ENCODE results near the gene RBM15B. TPM values are rescaled to one million over a fixed set of nuclear protein-coding genes. Genes with fewer than 3 reads are reported as not detected.
"Not testable (repeated sequence)": the region's sequence is repeated elsewhere in the genome, so short reads cannot be mapped to it uniquely, and the experiment has no call there.

Gene RBM15B
- total RNA-seq, 1 donor from 2014 or later: 33.0 TPM

DNA sequence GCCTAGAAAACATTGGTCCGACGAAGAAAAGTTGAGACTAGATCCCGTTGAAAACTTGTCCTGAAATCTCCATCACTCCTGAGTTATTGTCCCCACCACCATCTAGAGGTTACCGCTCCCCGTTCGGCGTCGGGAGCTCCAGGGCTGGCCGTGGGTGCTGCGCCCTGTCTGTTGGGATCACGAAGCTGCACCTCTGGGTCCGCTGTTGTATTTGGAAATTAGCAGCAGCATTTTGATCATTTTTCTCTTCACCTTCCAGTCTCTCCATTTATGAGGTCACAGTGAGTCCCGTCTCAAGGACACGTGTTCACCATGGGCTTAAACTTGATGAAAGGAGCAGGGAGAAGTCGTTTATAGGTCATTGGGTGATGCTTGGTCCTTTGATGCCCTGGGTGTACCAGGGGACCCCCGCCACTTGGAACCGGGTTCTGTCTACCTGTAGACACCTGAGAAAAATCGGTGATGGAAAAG, 5.4 kb upstream of the RBM15B start:
- Histone ChIP-seq H3K36me3 (peaks cover 8 to 20% of the 10 kb centered on the region in 2 donors), H3K27ac (peak overlapping the region; percentile 92 to 98), H3K27me3 (no peaks in the 10 kb centered on the region), H3K4me1 (peaks cover 7 to 34% of the 10 kb centered on the region in 2 donors), H3K4me3 (peak overlapping the region; percentile 92), H3K9me3 (no peaks in the 10 kb centered on the region)
- intact Hi-C loops (cut with DNase I): loop anchor here (1.0 to 10.0 kb wide), 6 partner anchors 45 to 817 kb away; partner anchors contain the start of genes HEMK1, PARP3, RRP9 and TEX264
- peak in 1 of 2 donors; percentile 58 for DNase-seq (ENCODE audit: low spot score in 2 of 2)
- TF ChIP-seq, protein P1, sequence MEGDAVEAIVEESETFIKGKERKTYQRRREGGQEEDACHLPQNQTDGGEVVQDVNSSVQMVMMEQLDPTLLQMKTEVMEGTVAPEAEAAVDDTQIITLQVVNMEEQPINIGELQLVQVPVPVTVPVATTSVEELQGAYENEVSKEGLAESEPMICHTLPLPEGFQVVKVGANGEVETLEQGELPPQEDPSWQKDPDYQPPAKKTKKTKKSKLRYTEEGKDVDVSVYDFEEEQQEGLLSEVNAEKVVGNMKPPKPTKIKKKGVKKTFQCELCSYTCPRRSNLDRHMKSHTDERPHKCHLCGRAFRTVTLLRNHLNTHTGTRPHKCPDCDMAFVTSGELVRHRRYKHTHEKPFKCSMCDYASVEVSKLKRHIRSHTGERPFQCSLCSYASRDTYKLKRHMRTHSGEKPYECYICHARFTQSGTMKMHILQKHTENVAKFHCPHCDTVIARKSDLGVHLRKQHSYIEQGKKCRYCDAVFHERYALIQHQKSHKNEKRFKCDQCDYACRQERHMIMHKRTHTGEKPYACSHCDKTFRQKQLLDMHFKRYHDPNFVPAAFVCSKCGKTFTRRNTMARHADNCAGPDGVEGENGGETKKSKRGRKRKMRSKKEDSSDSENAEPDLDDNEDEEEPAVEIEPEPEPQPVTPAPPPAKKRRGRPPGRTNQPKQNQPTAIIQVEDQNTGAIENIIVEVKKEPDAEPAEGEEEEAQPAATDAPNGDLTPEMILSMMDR (IDR thresholded peaks at IDR 0.05): no peak

DNA sequence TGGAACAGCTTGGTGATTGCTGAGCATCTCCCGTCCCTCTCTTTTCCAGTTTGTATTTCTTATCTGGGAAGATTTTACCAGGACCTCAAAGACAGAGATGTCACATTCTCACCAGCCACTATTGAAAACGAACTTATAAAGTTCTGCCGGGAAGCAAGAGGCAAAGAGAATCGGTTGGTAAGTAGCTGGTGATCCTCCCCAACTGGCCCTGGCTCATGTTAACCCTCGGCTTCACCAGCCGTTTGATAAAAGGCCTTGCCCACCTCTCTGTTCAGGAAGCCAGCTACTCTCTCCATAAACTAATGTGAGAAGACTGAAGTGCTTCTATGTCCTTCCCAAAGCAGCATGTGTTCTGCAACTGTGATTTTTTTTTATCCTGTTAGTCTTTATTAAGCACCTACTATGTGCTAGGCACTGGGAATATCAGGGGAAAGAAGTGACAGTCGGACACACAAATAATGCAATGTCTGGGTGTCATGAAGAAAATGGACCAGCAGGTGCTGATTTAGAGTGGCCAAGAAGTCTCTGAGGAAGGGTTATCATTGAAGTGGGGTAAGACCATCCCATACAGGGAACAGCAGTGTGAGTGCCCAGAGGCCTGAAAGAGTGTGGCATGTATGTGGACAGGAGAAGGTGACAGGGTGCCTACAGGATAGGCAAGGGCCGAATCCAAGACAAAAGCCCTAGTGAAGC, 4.8 kb upstream of the RBM15B start:
- peaks cover 8 to 20% of the 10 kb centered on the region in 2 donors for H3K36me3 ChIP-seq
- peak in 1 of 2 donors; percentile 50 for DNase-seq (ENCODE audit: low spot score in 2 of 2)
- intact Hi-C loops (cut with DNase I): loop anchor here (10.0 kb wide), 1 partner anchor 558 kb away; the partner anchor contains the start of genes PARP3 and RRP9
- H3K4me1 ChIP-seq: peaks cover 8 to 36% of the 10 kb centered on the region in 2 donors
- TF ChIP-seq, protein P1 (IDR thresholded peaks at IDR 0.05): no peak
- H3K9me3 ChIP-seq: no peaks in the 10 kb centered on the region
- H3K27ac ChIP-seq: peak overlapping the region; percentile 92 to 98
- no peaks in the 10 kb centered on the region for H3K27me3 ChIP-seq
- H3K4me3 ChIP-seq: peak overlapping the region; percentile 92

DNA sequence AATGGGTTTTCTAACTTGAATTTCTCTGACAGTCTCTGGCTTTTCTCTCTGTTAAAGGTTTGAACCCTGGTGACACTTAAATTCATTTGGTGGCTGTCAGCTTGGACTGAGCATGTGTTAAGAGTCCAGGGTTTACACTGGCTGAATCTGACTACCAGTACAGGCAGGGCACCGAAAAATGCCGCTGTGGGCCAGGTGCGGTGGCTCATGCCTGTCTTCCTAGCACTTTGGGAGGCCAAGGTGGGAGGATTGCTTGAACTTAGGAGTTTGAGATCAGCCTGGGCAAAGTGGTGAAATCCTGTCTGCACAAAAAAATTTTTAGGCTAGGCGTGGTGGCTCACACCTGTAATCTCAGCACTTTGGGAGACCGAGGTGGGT, 4.2 kb upstream of the RBM15B start:
- peak overlapping the region; percentile 92 for H3K4me3 ChIP-seq
- intact Hi-C loops (cut with DNase I): loop anchor here (10.0 kb wide), 1 partner anchor 558 kb away; the partner anchor contains the start of genes PARP3 and RRP9
- peak in 1 of 2 donors; percentile 42 for DNase-seq (ENCODE audit: low spot score in 2 of 2)
- peaks cover 8 to 37% of the 10 kb centered on the region in 2 donors for H3K4me1 ChIP-seq
- TF ChIP-seq, protein P1 (IDR thresholded peaks at IDR 0.05): no peak
- peaks cover 8 to 20% of the 10 kb centered on the region in 2 donors for H3K36me3 ChIP-seq
- peak overlapping the region in 1 of 2 donors; percentile 92 for H3K27ac ChIP-seq
- no peaks in the 10 kb centered on the region for H3K9me3 ChIP-seq
- H3K27me3 ChIP-seq: no peaks in the 10 kb centered on the region

DNA sequence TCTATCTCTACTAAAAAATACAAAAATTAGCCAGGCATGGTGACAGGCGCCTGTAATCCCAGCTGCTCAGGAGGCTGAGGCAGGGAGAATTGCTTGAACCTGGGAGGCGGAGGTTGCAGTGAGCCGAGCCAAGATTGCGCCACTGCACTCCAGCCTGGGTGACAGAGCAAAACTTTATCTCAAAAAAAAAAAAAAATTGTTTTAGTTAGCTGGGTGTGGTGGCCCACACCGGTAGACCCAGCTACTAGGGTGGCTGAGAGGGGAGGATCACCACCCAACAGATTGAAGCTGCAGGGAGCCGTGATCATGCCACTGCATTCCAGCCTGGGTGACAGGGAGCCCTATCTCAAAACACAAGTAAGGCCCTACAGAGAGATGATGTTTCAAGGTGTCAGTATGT, 3.8 kb upstream of the RBM15B start:
- peak overlapping the region; percentile 2 to 92 for H3K4me3 ChIP-seq
- H3K9me3 ChIP-seq, H3K27me3 ChIP-seq: not testable (repeated sequence)
- peak in 1 of 2 donors; percentile 49 for DNase-seq (ENCODE audit: low spot score in 2 of 2)
- H3K27ac ChIP-seq: peak overlapping the region in 1 of 2 donors; percentile 92
- intact Hi-C loops (cut with DNase I): loop anchor here (10.0 kb wide), 1 partner anchor 558 kb away; the partner anchor contains the start of genes PARP3 and RRP9
- H3K4me1 ChIP-seq: peaks cover 12 to 42% of the 10 kb centered on the region in 2 donors
- peaks cover 8 to 21% of the 10 kb centered on the region in 2 donors for H3K36me3 ChIP-seq

DNA sequence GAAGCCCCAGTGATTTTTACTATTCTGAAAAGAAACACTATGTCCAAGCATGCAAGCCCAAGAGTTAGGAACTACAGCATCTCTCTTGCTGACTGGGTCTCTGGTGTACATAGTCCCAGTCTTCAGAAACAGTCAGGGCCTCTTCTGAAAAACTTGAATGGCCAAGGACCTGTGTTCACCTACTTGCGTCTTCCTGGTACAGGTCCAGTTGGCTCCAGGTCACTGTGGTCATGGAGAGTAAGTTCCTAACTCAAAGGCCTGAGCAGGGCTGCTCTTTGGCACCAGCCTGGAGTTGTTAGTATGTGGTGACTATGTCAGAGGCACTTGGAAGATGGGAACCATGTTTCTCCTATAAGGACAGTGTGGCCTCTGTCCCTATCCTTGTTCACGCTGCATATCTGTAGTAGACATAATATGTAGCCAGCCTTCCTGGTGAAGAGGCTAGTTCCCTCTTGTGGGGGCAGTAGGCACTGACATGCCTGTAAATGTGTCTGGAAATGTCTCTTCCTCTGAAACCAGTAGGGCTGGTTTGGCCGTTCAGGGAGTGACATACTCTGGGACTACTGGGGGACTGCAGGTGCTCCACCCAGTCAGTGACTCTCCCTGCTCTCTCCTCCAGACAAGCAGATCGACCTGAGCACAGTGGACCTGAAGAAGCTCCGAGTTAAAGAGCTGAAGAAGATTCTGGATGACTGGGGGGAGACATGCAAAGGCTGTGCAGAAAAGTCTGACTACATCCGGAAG, 2.6 kb upstream of the RBM15B start:
- intact Hi-C loops (cut with DNase I): loop anchor here (10.0 kb wide), 1 partner anchor 556 kb away; the partner anchor contains the start of genes PARP3 and RRP9
- TF ChIP-seq, protein P1 (IDR thresholded peaks at IDR 0.05): no peak
- H3K4me1 ChIP-seq: peaks cover 16 to 54% of the 10 kb centered on the region in 2 donors

More for the DNA sequence above, 2.6 kb upstream of the RBM15B start:
- peak in 1 of 2 donors; percentile 56 for DNase-seq (ENCODE audit: low spot score in 2 of 2)
- H3K36me3 ChIP-seq: peaks cover 18 to 32% of the 10 kb centered on the region in 2 donors
- no peak overlapping the region for H3K4me3 ChIP-seq
- H3K27ac ChIP-seq: no peak overlapping the region
- H3K27me3 ChIP-seq: no peaks in the 10 kb centered on the region
- no peaks in the 10 kb centered on the region for H3K9me3 ChIP-seq
